GM12878 (cell line): ENCODE measurements around the gene LRTM1. TPM values are rescaled to one million over a fixed set of nuclear protein-coding genes. Genes with fewer than 3 reads are reported as not detected.

ENCODE experiments used
- ATF7 ChIP-seq: fragments of 450-650 bp; IDR thresholded peaks from 2 replicates; pipeline ENCODE4 v1.6.1; 2016; ENCODE audit warnings: low read depth, mild to moderate bottlenecking
- NFIC ChIP-seq: IDR thresholded peaks from 2 replicates; pipeline ENCODE4 v1.6.1; 2012; ENCODE audit warnings: low read depth, mild to moderate bottlenecking, inconsistent platforms, low read length, moderate library complexity
- NFXL1 ChIP-seq: fragments of 450-650 bp; IDR thresholded peaks from 2 replicates; pipeline ENCODE4 v1.6.1; 2017; ENCODE audit warnings: antibody characterized with exemption, mild to moderate bottlenecking, borderline replicate concordance
- SIX5 ChIP-seq: IDR thresholded peaks from 2 replicates; pipeline ENCODE4 v1.6.1; 2011; ENCODE audit warnings: mild to moderate bottlenecking, low read depth, low read length, moderate library complexity; ENCODE audit not compliant: severe bottlenecking
- SMAD1 ChIP-seq: fragments of 450-650 bp; IDR thresholded peaks from 2 replicates; pipeline ENCODE4 v1.6.1; 2018; ENCODE audit warnings: mild to moderate bottlenecking, low read depth; ENCODE audit not compliant: partially characterized antibody
- ZZZ3 ChIP-seq: IDR thresholded peaks from 2 replicates; pipeline ENCODE4 v1.6.1; 2011; ENCODE audit warnings: low read depth; ENCODE audit not compliant: control insufficient read depth, insufficient read length
- polyA plus RNA-seq, 11 experiments: library from polyadenylated mRNA; depleted of rRNA in 4 of 11; unstranded in 6 of 11; stranded (reverse) in 5 of 11; fragments of >200 nt; fragmentation: Nextera tagmentation in 4 of 11; fragmentation: Illumina TruSeq in 1 of 11; extraction: Ambion mirVana in 4 of 11; extraction: Trizol in 1 of 11; gene quantifications; 1 replicate in 1 of 11; 2 replicates in 10 of 11; pipeline versions ENCODE4 v1.2.1 to v1.2.3, GENCODE V29; 2011 to 2016; ENCODE audit warnings: inconsistent platforms in 2 of 11, missing spikeins in 2 of 11, low read depth in 1 of 11
- total RNA-seq, 4 experiments: library from RNA; depleted of rRNA in 3 of 4; stranded (reverse); fragments of >200 nt in 3 of 4; fragmentation: Illumina TruSeq in 1 of 4; extraction: Trizol in 1 of 4; gene quantifications; 2 replicates each; pipeline versions ENCODE4 v1.2.1 to v1.2.3, GENCODE V29; 2013 to 2021
- TF ChIP-seq, protein P1 (sequence below): fragments of 150-350 bp; IDR thresholded peaks from 2 replicates; pipeline ENCODE4 v1.6.1; 2016; ENCODE audit warnings: low read depth, low read length
- TF ChIP-seq, protein P2 (sequence below): fragments of 150-350 bp; IDR thresholded peaks from 2 replicates; pipeline ENCODE4 v1.6.1; 2014; ENCODE audit warnings: mild to moderate bottlenecking, low read depth, low read length
- TF ChIP-seq, protein P3 (sequence below): fragments of 450-650 bp; IDR thresholded peaks from 2 replicates; pipeline ENCODE4 v1.6.1; 2016; ENCODE audit warnings: mild to moderate bottlenecking

LRTM1 gene
- total and polyA plus RNA-seq, 10 of the 15 experiments (the other 5 are each of a cell fraction or from before 2014, with no cell fraction given) = 0.08 TPM; not detected in 9

DNA sequence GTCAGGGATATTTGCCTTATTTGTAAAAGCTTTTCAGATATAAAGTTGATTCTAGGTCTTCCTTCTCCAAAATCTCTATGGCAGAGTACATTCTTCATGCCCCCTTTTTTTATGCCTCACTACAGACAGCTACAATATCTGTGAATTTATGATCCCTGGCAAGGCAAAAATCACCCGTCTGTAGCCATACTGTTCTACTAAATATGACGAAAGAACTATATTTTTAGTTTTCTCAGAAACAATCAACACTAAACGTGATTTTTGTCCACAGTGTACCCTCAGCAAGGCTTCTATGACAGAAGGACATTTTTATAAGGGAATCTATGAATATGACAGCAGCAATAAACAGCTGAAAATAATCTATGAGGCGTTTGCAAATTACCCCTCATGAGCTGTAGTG lies 12.7 kb downstream of the LRTM1 start (continued):
- TF ChIP-seq, protein P1, sequence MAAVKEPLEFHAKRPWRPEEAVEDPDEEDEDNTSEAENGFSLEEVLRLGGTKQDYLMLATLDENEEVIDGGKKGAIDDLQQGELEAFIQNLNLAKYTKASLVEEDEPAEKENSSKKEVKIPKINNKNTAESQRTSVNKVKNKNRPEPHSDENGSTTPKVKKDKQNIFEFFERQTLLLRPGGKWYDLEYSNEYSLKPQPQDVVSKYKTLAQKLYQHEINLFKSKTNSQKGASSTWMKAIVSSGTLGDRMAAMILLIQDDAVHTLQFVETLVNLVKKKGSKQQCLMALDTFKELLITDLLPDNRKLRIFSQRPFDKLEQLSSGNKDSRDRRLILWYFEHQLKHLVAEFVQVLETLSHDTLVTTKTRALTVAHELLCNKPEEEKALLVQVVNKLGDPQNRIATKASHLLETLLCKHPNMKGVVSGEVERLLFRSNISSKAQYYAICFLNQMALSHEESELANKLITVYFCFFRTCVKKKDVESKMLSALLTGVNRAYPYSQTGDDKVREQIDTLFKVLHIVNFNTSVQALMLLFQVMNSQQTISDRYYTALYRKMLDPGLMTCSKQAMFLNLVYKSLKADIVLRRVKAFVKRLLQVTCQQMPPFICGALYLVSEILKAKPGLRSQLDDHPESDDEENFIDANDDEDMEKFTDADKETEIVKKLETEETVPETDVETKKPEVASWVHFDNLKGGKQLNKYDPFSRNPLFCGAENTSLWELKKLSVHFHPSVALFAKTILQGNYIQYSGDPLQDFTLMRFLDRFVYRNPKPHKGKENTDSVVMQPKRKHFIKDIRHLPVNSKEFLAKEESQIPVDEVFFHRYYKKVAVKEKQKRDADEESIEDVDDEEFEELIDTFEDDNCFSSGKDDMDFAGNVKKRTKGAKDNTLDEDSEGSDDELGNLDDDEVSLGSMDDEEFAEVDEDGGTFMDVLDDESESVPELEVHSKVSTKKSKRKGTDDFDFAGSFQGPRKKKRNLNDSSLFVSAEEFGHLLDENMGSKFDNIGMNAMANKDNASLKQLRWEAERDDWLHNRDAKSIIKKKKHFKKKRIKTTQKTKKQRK = no peak
- TF ChIP-seq, protein P2, sequence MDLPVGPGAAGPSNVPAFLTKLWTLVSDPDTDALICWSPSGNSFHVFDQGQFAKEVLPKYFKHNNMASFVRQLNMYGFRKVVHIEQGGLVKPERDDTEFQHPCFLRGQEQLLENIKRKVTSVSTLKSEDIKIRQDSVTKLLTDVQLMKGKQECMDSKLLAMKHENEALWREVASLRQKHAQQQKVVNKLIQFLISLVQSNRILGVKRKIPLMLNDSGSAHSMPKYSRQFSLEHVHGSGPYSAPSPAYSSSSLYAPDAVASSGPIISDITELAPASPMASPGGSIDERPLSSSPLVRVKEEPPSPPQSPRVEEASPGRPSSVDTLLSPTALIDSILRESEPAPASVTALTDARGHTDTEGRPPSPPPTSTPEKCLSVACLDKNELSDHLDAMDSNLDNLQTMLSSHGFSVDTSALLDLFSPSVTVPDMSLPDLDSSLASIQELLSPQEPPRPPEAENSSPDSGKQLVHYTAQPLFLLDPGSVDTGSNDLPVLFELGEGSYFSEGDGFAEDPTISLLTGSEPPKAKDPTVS = no peak
- TF ChIP-seq NFIC (no peak), NFXL1 (no peak), ZZZ3 (no peak), SMAD1 (no peak), ATF7 (no peak), SIX5 (no peak)
- TF ChIP-seq, protein P3, sequence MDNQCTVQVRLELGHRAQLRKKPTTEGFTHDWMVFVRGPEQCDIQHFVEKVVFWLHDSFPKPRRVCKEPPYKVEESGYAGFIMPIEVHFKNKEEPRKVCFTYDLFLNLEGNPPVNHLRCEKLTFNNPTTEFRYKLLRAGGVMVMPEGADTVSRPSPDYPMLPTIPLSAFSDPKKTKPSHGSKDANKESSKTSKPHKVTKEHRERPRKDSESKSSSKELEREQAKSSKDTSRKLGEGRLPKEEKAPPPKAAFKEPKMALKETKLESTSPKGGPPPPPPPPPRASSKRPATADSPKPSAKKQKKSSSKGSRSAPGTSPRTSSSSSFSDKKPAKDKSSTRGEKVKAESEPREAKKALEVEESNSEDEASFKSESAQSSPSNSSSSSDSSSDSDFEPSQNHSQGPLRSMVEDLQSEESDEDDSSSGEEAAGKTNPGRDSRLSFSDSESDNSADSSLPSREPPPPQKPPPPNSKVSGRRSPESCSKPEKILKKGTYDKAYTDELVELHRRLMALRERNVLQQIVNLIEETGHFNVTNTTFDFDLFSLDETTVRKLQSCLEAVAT = no peak
